PC-3 (cell line): ENCODE measurements around the gene GLOD5. TPM values are rescaled to one million over a fixed set of nuclear protein-coding genes. Genes with fewer than 3 reads are reported as not detected.

Experiments used
- ATAC-seq: fragments of 200-7000 bp; cut with Tn5 transposase; 2 replicates; pipeline ENCODE4 v1.9.1; 2020; ENCODE audit warnings: mild to moderate bottlenecking, moderate library complexity
- BruUV-seq: library from RNA; stranded (reverse); fragments of 400-500 nt; replicated peaks from 2 replicates; lab custom pipeline; 2021; lab: Mats Ljungman, UMichigan
- CTCF ChIA-PET: fragments of 300-600 bp; sonication (Branson Sonifier 250); formaldehyde crosslinking; loops from one replicate; lab custom pipeline; 2022; ENCODE audit warnings: antibody characterized with exemption; lab: Charles Lee
- POLR2A ChIA-PET: fragments of 300-600 bp; sonication (Branson Sonifier 250); formaldehyde crosslinking; loops from one replicate; lab custom pipeline; 2022; ENCODE audit warnings: antibody characterized with exemption; ENCODE audit not compliant: unreplicated experiment; lab: Charles Lee
- DNase-seq: peaks from one replicate; pipeline ENCODE4 v3.0.0-alpha.2; 2015
- H2AFZ ChIP-seq: fragments of 300-600 bp; sonication (generic); 2 replicates; pipeline ENCODE4 v1.6.0; 2016; ENCODE audit warnings: antibody characterized with exemption, low read length
- H3F3A ChIP-seq: fragments of 300-600 bp; sonication (generic); one replicate; pipeline ENCODE4 v1.6.0; 2017; ENCODE audit warnings: antibody characterized with exemption, low read length, control low read depth, mild to moderate bottlenecking; ENCODE audit not compliant: unreplicated experiment
- H3K27ac ChIP-seq: fragments of 300-600 bp; sonication (generic); 2 replicates; pipeline ENCODE4 v1.5.1; 2016; ENCODE audit warnings: mild to moderate bottlenecking, low read length
- H3K27me3 ChIP-seq: fragments of 300-600 bp; sonication (generic); 2 replicates; pipeline ENCODE4 v1.6.1; 2016; ENCODE audit warnings: low read length, mixed read lengths
- H3K36me3 ChIP-seq: fragments of 300-600 bp; sonication (generic); 2 replicates; pipeline ENCODE4 v1.6.1; 2016; ENCODE audit warnings: low read depth, mixed run types, low read length, mixed read lengths
- H3K4me1 ChIP-seq: fragments of 300-600 bp; sonication (generic); 2 replicates; pipeline ENCODE4 v1.5.1; 2016; ENCODE audit warnings: low read length; ENCODE audit not compliant: insufficient read depth
- H3K4me2 ChIP-seq: fragments of 300-600 bp; sonication (generic); 2 replicates; pipeline ENCODE4 v1.6.0; 2016; ENCODE audit warnings: low read length
- H3K4me3 ChIP-seq: fragments of 300-600 bp; sonication (generic); 2 replicates; pipeline ENCODE4 v1.5.1; 2016; ENCODE audit warnings: mild to moderate bottlenecking, low read length, mixed read lengths
- H3K79me2 ChIP-seq: fragments of 300-600 bp; sonication (generic); 2 replicates; pipeline ENCODE4 v1.6.1; 2017; ENCODE audit warnings: low read length, mixed read lengths
- H3K9ac ChIP-seq: fragments of 300-600 bp; sonication (generic); 2 replicates; pipeline ENCODE4 v1.6.0; 2016; ENCODE audit warnings: mild to moderate bottlenecking, low read length
- H3K9me2 ChIP-seq: fragments of 300-600 bp; sonication (generic); replicated peaks from 2 replicates; pipeline ENCODE4 v1.6.1; 2016; ENCODE audit warnings: mixed run types, low read length, mixed read lengths
- H3K9me3 ChIP-seq: fragments of 300-600 bp; sonication (generic); 2 replicates; pipeline ENCODE4 v1.6.1; 2016; ENCODE audit warnings: low read length, mixed read lengths
- H4K20me1 ChIP-seq: fragments of 300-600 bp; sonication (generic); 2 replicates; pipeline ENCODE4 v1.6.1; 2016; ENCODE audit warnings: low read length, mixed read lengths
- CTCF ChIP-seq: fragments of 300-600 bp; sonication (generic); conservative IDR thresholded peaks from 2 replicates; pipeline ENCODE4 v1.5.1; 2017; ENCODE audit warnings: antibody characterized with exemption, low read depth, mild to moderate bottlenecking, low read length
- EZH2 ChIP-seq: fragments of 300-600 bp; sonication (generic); IDR thresholded peaks from one replicate; pipeline ENCODE4 v1.6.1; 2017; ENCODE audit warnings: antibody characterized with exemption, mild to moderate bottlenecking, low read length; ENCODE audit not compliant: unreplicated experiment
- EZH2phosphoT487 ChIP-seq: fragments of 300-600 bp; sonication (generic); IDR thresholded peaks from 2 replicates; pipeline ENCODE4 v1.6.1; 2018; ENCODE audit warnings: mild to moderate bottlenecking, antibody characterized with exemption, low read length, borderline replicate concordance
- intact Hi-C: fragments of 100-400 bp; cut with micrococcal nuclease; formaldehyde crosslinking; loops from 2 replicates; pipeline ENCODE4 v1.9.0; 2023
- total RNA-seq: library from RNA; depleted of rRNA; stranded (reverse); fragments of >200 nt; gene quantifications from 2 replicates; pipeline ENCODE4 v1.2.3, GENCODE V29; 2014

The GLOD5 gene
- total RNA-seq, 1 experiment from 2014 or later: not detected

GRCh38 chrX:48715876-48716502 is 45.6 kb upstream of the GLOD5 start:
- H3K4me3 ChIP-seq: no peak overlapping the region
- POLR2A ChIA-PET: interaction anchor here (0.6 kb wide), 1 partner anchor 385 kb away, joined by 5 read pairs; no protein-coding TSS in a partner anchor

GRCh38 chrX:48719958-48720357 is 41.6 kb upstream of the GLOD5 start:
- Histone ChIP-seq H2AFZ (no peak overlapping the region), H3K9me3 (no peaks in the 10 kb centered on the region), H4K20me1 (no peaks in the 10 kb centered on the region), H3K4me1 (peaks cover 13% of the 10 kb centered on the region; the same call in 1 of the 2 replicates), H3K9me2 (no peaks in the 10 kb centered on the region), H3K79me2 (no peaks in the 10 kb centered on the region), H3K9ac (no peak overlapping the region), H3K27ac (no peak overlapping the region), H3K27me3 (no peaks in the 10 kb centered on the region), H3K36me3 (no peaks in the 10 kb centered on the region), H3K4me3 (no peak overlapping the region), H3F3A (no peaks in the 10 kb centered on the region), H3K4me2 (no peak overlapping the region)
- ChIA-PET CTCF (no interaction called here), POLR2A (no interaction called here)
- intact Hi-C loops: no loop called here
- DNase-seq (no peak), ATAC-seq (no peak)
- TF ChIP-seq CTCF: no peak
- TF ChIP-seq EZH2phosphoT487: no peak
- no peak for TF ChIP-seq EZH2
- no TSS peak for BruUV-seq

More at GRCh38 chrX:48715876-48716502, 45.6 kb upstream of the GLOD5 start:
- H3K4me1 ChIP-seq: peaks cover 17% of the 10 kb centered on the region; the same call in 1 of the 2 replicates
- no peak overlapping the region for H2AFZ ChIP-seq
- intact Hi-C loops: no loop called here
- H3K27ac ChIP-seq: peak overlapping the region; percentile 37; the same call in 1 of the 2 replicates
- H3K36me3 ChIP-seq: no peaks in the 10 kb centered on the region
- H3K9me3 ChIP-seq: no peaks in the 10 kb centered on the region
- no peaks in the 10 kb centered on the region for H4K20me1 ChIP-seq
- H3F3A ChIP-seq: no peaks in the 10 kb centered on the region
- DNase-seq (peak; percentile 32), ATAC-seq (peak; percentile 40; the same call in 1 of the 2 replicates)
- CTCF ChIA-PET: no interaction called here
- BruUV-seq: no TSS peak
- TF ChIP-seq CTCF: no peak
- TF ChIP-seq EZH2phosphoT487: no peak
- 0 out of 2 replicates have a peak overlapping the region, but pooled peaks have one; percentile 15 for H3K4me2 ChIP-seq
- no peaks in the 10 kb centered on the region for H3K79me2 ChIP-seq
- no peak overlapping the region for H3K9ac ChIP-seq
- H3K9me2 ChIP-seq: no peaks in the 10 kb centered on the region
- H3K27me3 ChIP-seq: no peaks in the 10 kb centered on the region

GRCh38 chrX:48720577-48721250 is 40.8 kb upstream of the GLOD5 start:
- Histone ChIP-seq H3F3A (no peaks in the 10 kb centered on the region), H3K4me2 (no peak overlapping the region), H3K36me3 (no peaks in the 10 kb centered on the region), H3K4me3 (no peak overlapping the region), H3K9me2 (no peaks in the 10 kb centered on the region), H4K20me1 (no peaks in the 10 kb centered on the region), H3K9me3 (no peaks in the 10 kb centered on the region), H2AFZ (no peak overlapping the region), H3K27ac (no peak overlapping the region), H3K79me2 (no peaks in the 10 kb centered on the region), H3K9ac (no peak overlapping the region), H3K27me3 (no peaks in the 10 kb centered on the region), H3K4me1 (peaks cover 5% of the 10 kb centered on the region; the same call in 1 of the 2 replicates)
- intact Hi-C loops: no loop called here
- POLR2A ChIA-PET: no interaction called here
- no peak for ATAC-seq
- DNase-seq: no peak
- BruUV-seq: no TSS peak
- TF ChIP-seq CTCF (no peak), EZH2 (no peak), EZH2phosphoT487 (no peak)
- CTCF ChIA-PET: no interaction called here
